Measurements from ENCODE around the gene MAPK14.
A peak's percentile ranks its signal among the peaks of the same experiment; 100 is the strongest.
"Not testable (repeated sequence)": the region's sequence is repeated elsewhere in the genome, so short reads cannot be mapped to it uniquely, and the experiment has no call there.

MAPK14 gene

GRCh38 chr6:36027501-36028087 lies at the start of gene MAPK14:
Gene MAPK14, plus strand, starts transcription at chr6:36027808. Its CDS starts 350 bp downstream, at chr6:36028158.
- DNase-seq, result peak; percentile 99

DNA sequence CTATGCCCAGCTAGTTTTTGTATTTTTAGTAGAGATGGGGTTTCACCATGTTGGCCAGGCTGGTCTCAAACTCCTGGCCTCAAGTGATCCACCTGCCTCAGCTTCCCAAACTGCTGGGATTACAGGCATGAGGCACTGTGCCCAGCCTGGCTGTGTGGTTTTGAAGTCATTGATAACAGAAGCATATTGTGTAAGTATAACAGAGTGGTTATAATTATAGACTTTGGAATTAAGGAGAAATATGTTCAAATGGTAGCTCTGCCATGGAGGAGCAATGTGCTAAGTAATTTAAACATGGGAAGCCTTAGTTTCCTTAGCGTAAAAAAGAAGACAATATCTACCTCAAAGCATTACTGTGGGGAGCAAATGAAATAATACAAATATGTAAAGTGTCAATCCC lies 47.5 kb upstream of the MAPK14 start:
- not testable (repeated sequence) for DNase-seq

DNA sequence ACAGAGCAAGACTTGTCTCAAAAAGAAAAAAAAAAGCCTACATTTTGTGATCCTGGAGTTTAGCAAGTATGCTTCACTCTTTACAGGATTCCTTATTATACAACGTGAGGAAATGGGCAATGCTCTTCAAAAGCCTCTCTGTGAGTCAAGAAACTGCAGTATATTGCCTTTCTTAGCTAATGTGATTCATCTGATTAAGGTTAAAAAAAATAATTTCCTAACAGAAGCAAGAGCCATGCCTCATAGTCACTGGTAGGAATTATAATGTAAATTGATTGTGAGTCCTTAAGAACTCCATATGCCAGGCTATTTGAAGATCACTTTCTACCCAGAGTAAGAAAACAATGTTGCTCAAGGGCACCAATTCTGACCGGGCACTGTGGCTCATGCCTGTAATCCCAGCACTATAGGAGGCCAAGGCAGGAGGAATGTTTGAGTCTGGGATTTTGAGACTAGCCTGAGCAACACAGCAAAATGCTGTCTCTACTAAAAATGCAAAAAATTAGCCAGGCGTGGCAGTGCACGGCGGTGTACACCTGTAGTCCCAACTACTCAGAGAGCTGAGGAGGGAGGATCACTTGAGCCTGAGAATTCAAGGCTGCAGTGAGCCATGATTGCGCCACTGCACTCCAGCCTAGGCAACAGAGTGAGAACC lies 46.5 kb upstream of the MAPK14 start:
- no peak for DNase-seq

DNA sequence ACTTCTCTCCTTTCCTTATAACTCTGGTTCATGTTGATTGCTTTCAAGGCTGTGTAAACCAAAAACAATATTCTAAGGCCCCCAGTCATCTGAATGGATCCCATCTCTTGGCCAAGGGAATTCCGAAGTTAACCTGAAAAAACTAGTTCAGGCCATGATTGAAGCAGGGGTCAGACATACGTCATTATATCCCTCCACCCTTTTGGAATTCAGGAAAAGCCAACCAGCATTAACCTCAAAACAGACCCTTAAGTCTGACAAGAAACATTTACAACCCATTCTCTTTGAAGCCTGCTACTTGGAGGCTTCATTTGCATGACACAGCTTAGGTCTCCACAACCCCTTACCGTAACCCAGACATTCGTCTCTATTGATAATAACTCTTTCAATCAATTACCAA lies 42.9 kb upstream of the MAPK14 start:
- no peak for DNase-seq

GRCh38 chr6:35988047-35988446 lies 39.6 kb upstream of the MAPK14 start:
- DNase-seq, result not testable (repeated sequence)

DNA sequence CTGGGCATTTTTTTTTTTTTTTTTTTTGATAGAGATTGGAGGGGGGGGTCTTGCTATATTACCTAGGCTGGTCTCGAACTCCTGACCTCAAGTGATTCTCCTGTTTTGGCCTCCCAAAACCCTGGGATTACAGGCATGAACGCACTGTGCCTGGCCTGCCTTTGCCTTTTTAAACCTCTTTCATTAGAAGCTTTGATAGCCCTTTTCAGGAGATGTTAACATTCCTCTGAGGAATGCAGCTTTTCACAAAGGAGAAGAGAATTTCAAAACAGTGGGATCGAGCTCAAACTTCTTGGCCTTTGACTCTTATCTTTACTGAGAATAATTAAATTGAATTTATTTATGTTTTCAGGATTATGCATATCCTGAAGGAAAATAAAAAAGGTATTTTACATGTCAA lies 34.5 kb upstream of the MAPK14 start:
- DNase-seq, result no peak

DNA sequence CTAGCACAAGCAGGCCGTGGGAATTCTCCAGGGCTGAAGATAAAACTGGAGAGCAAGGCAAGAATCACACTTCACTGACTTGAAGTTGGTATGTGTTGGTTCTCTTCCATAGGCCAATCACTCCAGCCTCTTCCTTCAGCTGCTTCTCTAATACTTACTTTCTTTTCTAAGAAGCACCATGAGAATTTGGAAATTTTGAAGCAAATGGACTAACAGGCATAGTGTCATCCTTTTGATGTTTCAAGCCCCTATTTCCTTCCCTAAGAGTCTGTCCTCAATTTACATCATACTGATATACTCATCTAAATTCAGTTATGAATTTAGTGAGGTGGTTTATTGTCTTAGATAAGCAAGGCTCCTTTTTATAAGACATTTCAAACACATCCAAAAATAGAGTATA lies 27.2 kb upstream of the MAPK14 start:
- DNase-seq, result no peak

DNA sequence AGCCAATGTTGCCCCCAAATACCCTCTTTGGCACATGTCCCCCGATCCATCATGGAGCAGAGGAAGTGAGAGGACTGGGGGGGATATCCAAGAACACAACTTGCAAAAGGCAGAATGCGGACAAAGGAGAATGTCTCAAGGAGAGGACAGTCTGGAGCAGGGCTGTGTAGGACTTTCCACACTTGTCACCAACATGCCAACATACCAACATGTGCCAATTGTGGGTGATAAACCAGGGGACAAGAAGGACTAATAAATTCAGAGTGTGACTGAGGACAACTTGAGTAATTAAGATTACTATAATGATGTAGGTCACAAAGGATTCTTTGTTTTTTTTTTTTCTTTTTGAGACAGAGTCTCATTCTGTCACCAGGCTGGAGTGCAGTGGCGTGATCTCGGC lies 11.9 kb upstream of the MAPK14 start:
- no peak for DNase-seq

DNA sequence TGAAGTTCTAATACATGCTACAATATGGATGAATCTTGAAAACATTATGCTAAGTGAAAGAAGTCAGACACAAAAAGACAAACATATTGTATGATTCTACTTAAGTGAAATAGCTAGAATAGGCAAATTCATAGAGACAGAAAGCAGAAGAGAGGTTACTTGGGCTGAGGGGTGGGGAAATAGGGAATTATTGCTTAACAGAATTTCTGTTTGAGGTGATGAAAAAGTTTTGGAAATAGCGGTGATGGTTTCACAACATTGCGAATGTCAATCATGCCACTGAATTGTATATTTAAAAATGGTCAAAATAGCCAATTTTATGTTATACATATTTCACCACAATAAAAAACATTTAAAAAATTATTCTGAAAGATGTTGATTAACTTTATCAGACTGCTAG lies 9.3 kb upstream of the MAPK14 start:
- no peak for DNase-seq

DNA sequence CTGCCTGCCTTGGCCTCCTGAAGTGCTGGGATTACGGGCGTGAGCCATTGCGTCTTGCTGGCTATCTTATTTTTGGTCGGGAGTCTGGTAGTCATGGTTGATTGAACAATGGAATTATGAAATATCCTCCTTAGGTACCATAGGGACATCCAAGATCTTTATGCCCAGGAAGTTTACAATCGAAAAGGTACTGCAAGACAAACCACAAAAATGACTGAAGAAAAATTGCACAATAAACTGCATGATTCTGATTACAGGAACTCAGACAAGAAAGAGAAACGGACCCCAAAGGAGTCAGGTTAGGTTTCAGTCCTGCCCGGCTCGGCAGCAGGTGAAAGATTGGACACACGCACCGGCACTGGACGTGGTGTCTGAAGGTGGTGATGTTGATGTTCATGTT lies 8.4 kb upstream of the MAPK14 start:
- no peak for DNase-seq

GRCh38 chr6:36020154-36020553 lies 7.5 kb upstream of the MAPK14 start:
- no peak for DNase-seq

DNA sequence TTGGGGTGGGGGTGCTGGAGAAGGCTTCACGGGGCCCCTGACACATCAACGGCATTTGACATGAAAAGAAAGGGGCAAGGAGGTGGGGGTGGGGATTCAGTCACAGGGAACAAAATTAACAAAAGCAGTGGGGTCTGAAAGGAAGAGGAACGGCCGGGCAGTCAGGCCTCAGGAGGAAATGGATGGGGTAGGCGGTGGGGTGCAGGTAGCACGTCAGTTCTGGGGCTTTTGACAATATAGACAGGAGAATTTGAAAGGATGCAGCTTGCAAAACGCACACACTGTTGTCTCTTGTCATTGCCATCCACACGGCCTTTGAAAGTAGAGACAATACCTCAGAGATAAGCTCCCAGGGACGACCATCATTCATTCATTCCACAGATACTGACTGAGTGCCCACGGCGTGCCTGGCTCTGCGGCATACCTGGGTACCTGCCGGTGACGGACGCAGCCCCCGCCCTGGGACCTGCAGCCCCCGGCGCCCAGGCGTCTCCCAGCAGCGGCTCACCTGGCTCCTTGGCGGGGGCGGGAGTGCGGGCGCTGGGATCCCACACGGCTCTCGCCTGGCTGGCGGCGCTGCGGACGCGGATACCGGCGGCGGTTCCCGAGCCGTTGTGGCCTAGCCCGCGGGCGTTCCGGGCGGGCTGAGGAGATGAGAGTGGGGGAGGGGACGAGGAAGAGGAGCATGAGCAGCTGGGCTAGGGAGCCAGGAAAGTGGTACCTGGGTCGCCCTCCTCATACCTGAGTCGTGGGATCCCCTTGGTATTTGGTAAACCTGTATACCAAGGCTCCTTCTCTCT lies 3.4 kb upstream of the MAPK14 start, which contains the start of gene SLC26A8:
Gene SLC26A8, minus strand, starts transcription at position 646 of the 800 bp plus-strand sequence. CDS start 4,934 bp downstream, outside the sequence.
- DNase-seq, result no peak

- DNase-seq, result no peak
These were observed 2.2 kb upstream of the MAPK14 start for GRCh38 chr6:36025260-36025931.

DNA sequence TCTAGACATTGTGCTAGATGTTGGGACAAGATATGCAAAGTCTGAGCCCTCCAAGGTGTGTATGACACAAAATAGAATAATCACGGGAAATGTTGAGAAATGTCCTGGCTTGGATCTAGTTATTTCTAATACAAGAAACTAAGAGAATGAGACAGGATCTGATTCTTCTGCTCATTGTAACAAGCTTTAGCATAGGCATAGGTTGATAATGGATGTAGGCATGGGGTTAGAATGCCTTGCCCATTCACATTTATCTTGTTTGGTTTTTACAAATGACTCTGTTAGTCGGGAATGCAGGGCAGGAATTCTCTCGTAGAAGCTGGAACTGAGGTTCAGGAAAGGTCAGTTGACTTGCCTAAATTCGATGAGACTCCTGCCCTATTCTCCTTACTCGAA lies 1.7 kb upstream of the MAPK14 start:
- no peak for DNase-seq

DNA sequence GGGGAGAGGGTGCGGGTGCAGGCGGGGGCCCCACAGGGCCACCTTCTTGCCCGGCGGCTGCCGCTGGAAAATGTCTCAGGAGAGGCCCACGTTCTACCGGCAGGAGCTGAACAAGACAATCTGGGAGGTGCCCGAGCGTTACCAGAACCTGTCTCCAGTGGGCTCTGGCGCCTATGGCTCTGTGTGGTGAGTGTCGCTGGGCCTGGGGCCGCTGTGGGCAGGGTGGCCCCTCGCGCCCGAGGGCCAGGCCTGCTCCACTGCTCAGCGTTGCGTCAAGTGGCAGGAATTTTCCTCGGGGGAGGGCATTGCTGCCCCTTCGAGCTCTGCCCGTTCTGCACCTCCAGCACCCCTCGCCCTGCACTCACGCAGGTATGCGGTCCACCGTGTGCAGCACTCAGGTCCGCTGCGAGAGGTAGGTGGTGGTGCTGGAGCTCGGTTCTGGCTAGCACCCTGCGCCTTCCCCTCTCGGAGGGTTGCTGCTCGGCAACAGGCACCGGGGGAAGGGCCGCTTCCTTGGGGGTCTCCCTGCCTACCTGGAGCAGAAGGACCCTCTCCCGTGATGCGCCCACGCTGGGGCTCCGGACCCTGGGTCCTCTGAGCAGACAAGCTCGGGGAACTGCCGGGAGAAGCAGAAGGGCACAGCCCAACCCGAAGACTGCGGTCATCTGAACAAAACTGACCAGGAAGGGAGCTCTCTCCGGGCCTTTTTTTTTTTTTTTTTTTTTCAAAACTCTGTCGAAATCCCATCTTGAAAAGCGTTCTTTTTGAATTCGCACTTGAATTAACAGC lies 674 bp downstream of the MAPK14 start:
- peak; percentile 40 for DNase-seq

DNA sequence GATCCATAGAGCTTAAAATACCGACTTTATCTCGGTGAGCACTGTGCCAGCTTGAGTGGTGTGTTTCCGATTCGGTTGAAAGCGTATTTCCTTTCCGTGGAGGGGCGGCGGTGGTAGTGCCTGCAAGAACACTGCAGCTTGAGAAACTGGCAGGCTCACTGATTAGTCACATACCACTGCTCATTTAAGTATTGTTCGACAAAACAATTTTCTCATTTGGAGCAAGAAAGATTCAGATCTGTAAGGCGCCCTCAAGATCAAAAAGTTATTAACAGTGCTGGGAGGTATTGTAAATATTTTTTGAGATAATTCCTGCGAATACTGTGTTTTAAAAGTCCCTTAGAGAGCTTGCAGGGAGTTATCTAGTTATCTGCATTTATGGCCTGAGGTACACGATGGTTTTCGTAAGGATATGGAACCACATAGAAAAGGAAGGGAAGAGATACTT lies 1.3 kb downstream of the MAPK14 start:
- DNase-seq, result peak; percentile 85

GRCh38 chr6:36029464-36029863 lies 1.9 kb downstream of the MAPK14 start:
- DNase-seq, result no peak

- DNase-seq, result no peak
These were observed 4.7 kb downstream of the MAPK14 start for GRCh38 chr6:36032261-36032660.

GRCh38 chr6:36033144-36033543 lies 5.5 kb downstream of the MAPK14 start:
- not testable (repeated sequence) for DNase-seq

- peak; percentile 64 for DNase-seq
These were observed 6.3 kb downstream of the MAPK14 start for GRCh38 chr6:36033935-36034334.

DNA sequence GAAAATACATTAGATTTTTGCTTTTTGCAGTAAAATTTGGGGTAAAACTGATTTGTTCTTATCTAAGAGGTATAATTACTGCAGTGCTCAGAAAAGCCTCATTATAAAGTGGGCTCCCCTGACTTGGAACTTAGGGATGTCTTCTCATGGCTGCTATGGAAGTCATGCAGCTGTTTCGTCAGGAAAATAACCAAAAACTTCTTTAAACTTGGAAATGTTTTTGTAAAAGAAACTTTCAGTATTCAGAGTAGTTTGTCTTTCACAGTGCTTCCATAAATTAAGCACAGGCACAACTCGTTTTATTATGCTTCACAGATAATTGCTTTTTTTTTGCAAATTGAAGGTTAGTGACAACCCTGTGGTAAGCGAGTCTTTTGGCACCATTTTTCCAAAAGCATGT lies 6.8 kb downstream of the MAPK14 start:
- DNase-seq, result no peak

DNA sequence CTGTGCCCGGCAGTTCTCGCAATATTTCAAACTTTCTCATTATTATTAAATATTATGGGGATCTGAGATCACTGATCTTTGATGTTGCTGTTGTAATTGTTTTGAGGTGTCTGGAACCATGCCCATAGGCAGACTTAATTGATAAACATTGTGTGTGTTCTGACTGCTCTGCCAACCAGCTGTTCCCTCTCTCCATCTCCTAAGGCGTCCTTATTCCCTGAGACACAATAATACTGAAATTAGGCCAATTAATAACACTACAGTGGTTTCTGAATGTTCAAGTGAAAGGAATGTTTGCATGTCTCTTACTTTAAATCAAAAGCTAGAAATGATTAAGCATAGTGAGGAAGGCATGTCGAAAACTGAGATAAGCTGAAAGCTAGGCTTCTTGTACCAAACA lies 7.6 kb downstream of the MAPK14 start:
- no peak for DNase-seq

All from stimulated activated CD4-positive, alpha-beta T cell treated with anti-CD3 and anti-CD28 coated beads, Interleukin-1b, Interleukin-23, amount 100 ng/mL, for 48 hours (primary cell).